HG03439 (cell line): ENCODE measurements around the gene VIL1.

Source experiments
- ATAC-seq: cut with Tn5 transposase; IDR thresholded peaks from one replicate; pipeline ENCODE4 v1.9.1; 2021; ENCODE audit warnings: mild to moderate bottlenecking, moderate library complexity; ENCODE audit not compliant: unreplicated experiment

The VIL1 gene

DNA sequence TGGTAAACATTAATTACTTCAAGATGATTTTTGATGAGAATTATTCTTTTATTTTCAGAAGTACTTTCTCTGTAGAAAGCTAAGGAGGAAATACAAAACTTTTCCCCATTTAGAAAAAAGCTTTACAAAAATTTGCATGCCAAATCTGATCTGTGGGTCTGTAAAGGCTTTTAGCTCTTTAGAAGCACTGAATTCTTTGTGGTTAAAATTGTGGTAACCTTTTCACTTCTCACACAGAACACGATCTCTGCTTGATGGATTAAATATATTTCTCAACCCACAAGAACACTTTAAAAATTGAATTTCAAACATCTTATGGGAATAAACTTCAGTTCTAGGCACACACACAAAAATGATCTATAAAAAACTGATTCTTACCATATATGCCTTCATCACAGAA, 63.7 kb downstream of the VIL1 start:
- no peak for ATAC-seq

DNA sequence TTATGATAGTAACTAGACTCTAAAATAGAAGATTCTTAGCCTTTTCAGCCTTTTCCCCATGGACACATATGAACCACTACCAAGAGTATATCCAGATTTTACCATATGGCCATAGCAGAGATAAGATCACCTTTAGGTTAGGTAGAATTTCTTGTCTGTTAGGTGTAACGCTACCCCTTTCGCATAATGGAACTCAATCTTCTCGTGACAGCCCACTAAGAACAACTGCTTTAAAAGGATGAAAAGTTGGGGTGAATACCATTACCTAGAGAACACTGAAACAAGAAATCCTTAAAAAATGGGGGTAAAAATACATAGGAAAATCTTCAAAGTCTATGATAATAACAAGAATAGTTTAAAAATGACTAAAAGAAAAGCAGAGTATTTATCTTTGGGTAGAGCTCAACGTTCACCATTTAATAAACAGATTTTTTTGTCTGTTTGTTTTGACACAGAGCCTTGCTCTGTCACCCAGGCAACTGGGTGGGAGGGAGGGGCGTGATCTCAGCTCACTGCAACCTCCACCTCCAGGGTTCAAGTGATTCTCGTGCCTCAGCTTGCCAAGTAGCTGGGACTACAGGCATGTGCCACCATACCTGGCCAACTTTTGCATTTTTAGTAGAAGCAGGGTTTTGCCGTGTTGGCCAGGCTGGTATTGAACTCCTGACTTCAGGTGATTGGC, 67.2 kb downstream of the VIL1 start:
- no peak for ATAC-seq

DNA sequence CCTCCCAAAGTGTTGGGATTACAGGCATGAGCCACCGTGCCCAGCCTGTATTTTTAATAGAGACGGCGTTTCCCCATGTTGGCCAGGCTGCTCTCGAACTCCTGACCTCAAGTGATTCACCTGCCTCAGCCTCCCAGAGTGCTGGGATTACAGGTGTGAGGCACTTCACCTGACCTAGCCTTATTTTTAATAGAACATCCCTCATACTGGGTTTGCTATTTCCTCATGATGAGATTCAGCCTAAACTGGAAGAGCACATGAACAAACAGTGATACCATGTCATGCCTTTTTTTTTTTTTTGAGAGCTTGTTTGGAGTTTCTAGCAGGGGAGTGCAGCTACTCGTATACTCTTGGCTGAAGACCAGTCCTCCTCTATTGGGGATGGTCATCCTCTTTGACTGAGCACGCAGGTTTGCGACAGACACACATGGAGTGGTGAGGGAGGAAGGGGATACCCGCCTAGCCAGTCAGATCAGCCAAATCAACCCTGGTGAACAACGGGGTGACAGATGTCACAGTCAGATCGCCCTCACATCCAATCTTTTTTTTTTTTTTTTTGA, 81.7 kb downstream of the VIL1 start:
- no peak for ATAC-seq

DNA sequence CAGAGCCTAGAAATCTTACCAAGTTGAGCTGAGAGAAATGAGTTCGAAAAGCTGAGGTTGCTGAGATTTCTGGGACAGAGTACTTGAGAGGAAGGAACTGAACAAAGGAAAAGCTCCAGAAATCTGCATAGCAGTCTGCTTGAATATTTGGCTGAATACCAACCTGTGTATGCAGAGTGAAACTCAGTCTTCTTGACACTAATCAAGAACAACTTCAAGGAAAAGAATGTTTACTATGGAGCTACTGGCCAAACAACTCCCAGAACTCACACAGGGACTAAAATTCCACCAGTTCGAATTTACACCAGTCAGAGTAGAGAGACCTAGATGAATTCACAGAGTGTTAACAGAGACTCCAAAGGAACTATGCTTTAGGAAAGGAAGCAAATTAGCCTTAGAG, 82.7 kb downstream of the VIL1 start:
- ATAC-seq: no peak
